ENCODE data around the gene RNF208.

- TF ChIP-seq POLR2A (IDR thresholded peaks at IDR 0.05; ENCODE audit: low read depth, low read length) (no peak), CTCF (IDR thresholded peaks at IDR 0.05; ENCODE audit: extremely low read depth in 1 of 2, insufficient read depth in 1 of 2, low read depth in 1 of 2, low read length in 2 of 2) (no peak)
These were observed 22.5 kb downstream of the RNF208 start for GRCh38 chr9:137199411-137200121.

All from endothelial cell of umbilical vein (primary cell).